GM18873 (cell line): ENCODE results near the gene CLDN25.
"Not testable (repeated sequence)": the region's sequence is repeated elsewhere in the genome, so short reads cannot be mapped to it uniquely, and the experiment has no call there.

Experiments used
- ATAC-seq: cut with Tn5 transposase; IDR thresholded peaks from one replicate; pipeline ENCODE4 v1.9.1; 2021; ENCODE audit warnings: mild to moderate bottlenecking, moderate library complexity, moderate number of reproducible peaks; ENCODE audit not compliant: unreplicated experiment, low FRiP score

The CLDN25 gene

GRCh38 chr11:113779496-113779895 is at the start of gene CLDN25:
TSS of gene CLDN25 (plus strand) at chr11:113779796. CDS start at chr11:113779796, 0 bp downstream.
- ATAC-seq = no peak

- ATAC-seq = no peak
These were observed 48.5 kb upstream of the CLDN25 start for GRCh38 chr11:113730887-113731726.

- no peak for ATAC-seq
These were observed 47.5 kb upstream of the CLDN25 start for GRCh38 chr11:113732092-113732491.

- ATAC-seq = no peak
These were observed 43.3 kb upstream of the CLDN25 start for GRCh38 chr11:113736323-113736722.

- no peak for ATAC-seq
These were observed 26.7 kb upstream of the CLDN25 start for GRCh38 chr11:113752932-113753331.

- no peak for ATAC-seq
These were observed 19.4 kb upstream of the CLDN25 start for GRCh38 chr11:113760241-113760640.

GRCh38 chr11:113763040-113763439 is 16.6 kb upstream of the CLDN25 start:
- not testable (repeated sequence) for ATAC-seq

GRCh38 chr11:113764527-113765219 is 14.9 kb upstream of the CLDN25 start:
- ATAC-seq = no peak

- no peak for ATAC-seq
These were observed 7.6 kb upstream of the CLDN25 start for GRCh38 chr11:113771964-113772363.

GRCh38 chr11:113773092-113773415 is 6.5 kb upstream of the CLDN25 start:
- ATAC-seq = no peak

GRCh38 chr11:113773416-113774173 is 6.0 kb upstream of the CLDN25 start, which contains the start of gene ZW10:
TSS of gene ZW10 (minus strand) at chr11:113773692. CDS start at chr11:113773666, 26 bp downstream.
- ATAC-seq = peak; percentile 94

GRCh38 chr11:113774174-113774503 is 5.5 kb upstream of the CLDN25 start:
- ATAC-seq = no peak

GRCh38 chr11:113778111-113778910 is 1.3 kb upstream of the CLDN25 start:
- ATAC-seq = no peak

GRCh38 chr11:113781682-113782081 is 2.1 kb downstream of the CLDN25 start:
- ATAC-seq = no peak

- ATAC-seq = no peak
These were observed 2.5 kb downstream of the CLDN25 start for GRCh38 chr11:113782134-113782533.

- ATAC-seq = not testable (repeated sequence)
These were observed 9.4 kb downstream of the CLDN25 start for GRCh38 chr11:113789016-113789415.

- no peak for ATAC-seq
These were observed 10.2 kb downstream of the CLDN25 start for GRCh38 chr11:113789675-113790320.

- ATAC-seq = no peak
These were observed 17.2 kb downstream of the CLDN25 start for GRCh38 chr11:113796663-113797259.

GRCh38 chr11:113802621-113803020 is 23.0 kb downstream of the CLDN25 start:
- ATAC-seq = no peak
